MCF 10A (cell line): ENCODE results near the gene CEMP1. TPM values are rescaled to one million over a fixed set of nuclear protein-coding genes. Genes with fewer than 3 reads are reported as not detected.

Source experiments
- BruUV-seq: library from RNA; stranded (reverse); fragments of 400-500 nt; replicated peaks from 2 replicates; lab custom pipeline; 2021; lab: Mats Ljungman, UMichigan
- CTCF ChIA-PET: fragments of 300-600 bp; sonication (Branson Sonifier 250); formaldehyde crosslinking; extraction: SDS; loops from one replicate; lab custom pipeline; 2021; ENCODE audit warnings: antibody characterized with exemption, inconsistent platforms; lab: Yijun Ruan, JAX
- POLR2A ChIA-PET: fragments of 300-600, 350-650 bp; sonication (Branson Sonifier 250); formaldehyde crosslinking; extraction: SDS; loops from one replicate; lab custom pipeline; 2020; ENCODE audit warnings: antibody characterized with exemption, inconsistent platforms; lab: Yijun Ruan, JAX
- DNase-seq: peaks from one replicate; pipeline ENCODE4 v3.0.0-alpha.2; 2018; ENCODE audit not compliant: unreplicated experiment
- H3K27ac Mint-ChIP-seq: one replicate; pipeline ENCODE4 v1.8.0; 2022; ENCODE audit warnings: mild to moderate bottlenecking, low read depth, mixed read lengths; ENCODE audit not compliant: unreplicated experiment
- H3K27me3 Mint-ChIP-seq: one replicate; pipeline ENCODE4 v1.8.0; 2022; ENCODE audit warnings: mixed read lengths; ENCODE audit not compliant: insufficient read depth, unreplicated experiment
- H3K36me3 Mint-ChIP-seq: one replicate; pipeline ENCODE4 v1.8.0; 2022; ENCODE audit warnings: mild to moderate bottlenecking, moderate library complexity, mixed read lengths; ENCODE audit not compliant: insufficient read depth, unreplicated experiment
- H3K4me1 Mint-ChIP-seq: one replicate; pipeline ENCODE4 v1.8.0; 2022; ENCODE audit warnings: mixed read lengths; ENCODE audit not compliant: insufficient read depth, unreplicated experiment
- H3K4me3 Mint-ChIP-seq: one replicate; pipeline ENCODE4 v1.8.0; 2022; ENCODE audit warnings: mild to moderate bottlenecking, moderate library complexity, mixed read lengths; ENCODE audit not compliant: unreplicated experiment
- H3K9me3 Mint-ChIP-seq: one replicate; pipeline ENCODE4 v1.8.0; 2022; ENCODE audit warnings: mixed read lengths; ENCODE audit not compliant: unreplicated experiment
- intact Hi-C: fragments of 100-400 bp; cut with micrococcal nuclease; formaldehyde crosslinking; loops from 2 replicates; pipeline ENCODE4 v1.14.1; 2022
- total RNA-seq: library from RNA; stranded (reverse); gene quantifications from 2 replicates; pipeline ENCODE4 v1.2.3, GENCODE V29; 2022
- TF ChIP-seq, protein P1 (sequence below): fragments of 200-600 bp; IDR thresholded peaks from one replicate; pipeline ENCODE4 v1.8.0; 2022; ENCODE audit warnings: antibody characterized with exemption, mild to moderate bottlenecking; ENCODE audit not compliant: unreplicated experiment

The CEMP1 gene
- total RNA-seq, 1 experiment from 2014 or later = not detected

GRCh38 chr16:2497695-2498484 lies 33.3 kb downstream of the CEMP1 start:
- intact Hi-C loops = no loop called here
- Mint-ChIP-seq H3K4me3 (no peak overlapping the region), H3K4me1 (peaks cover 5% of the 10 kb centered on the region), H3K27ac (no peak overlapping the region), H3K36me3 (peaks cover 13% of the 10 kb centered on the region), H3K9me3 (no peaks in the 10 kb centered on the region), H3K27me3 (no peaks in the 10 kb centered on the region)
- no TSS peak for BruUV-seq
- POLR2A ChIA-PET = no interaction called here
- CTCF ChIA-PET = no interaction called here
- TF ChIP-seq, protein P1, sequence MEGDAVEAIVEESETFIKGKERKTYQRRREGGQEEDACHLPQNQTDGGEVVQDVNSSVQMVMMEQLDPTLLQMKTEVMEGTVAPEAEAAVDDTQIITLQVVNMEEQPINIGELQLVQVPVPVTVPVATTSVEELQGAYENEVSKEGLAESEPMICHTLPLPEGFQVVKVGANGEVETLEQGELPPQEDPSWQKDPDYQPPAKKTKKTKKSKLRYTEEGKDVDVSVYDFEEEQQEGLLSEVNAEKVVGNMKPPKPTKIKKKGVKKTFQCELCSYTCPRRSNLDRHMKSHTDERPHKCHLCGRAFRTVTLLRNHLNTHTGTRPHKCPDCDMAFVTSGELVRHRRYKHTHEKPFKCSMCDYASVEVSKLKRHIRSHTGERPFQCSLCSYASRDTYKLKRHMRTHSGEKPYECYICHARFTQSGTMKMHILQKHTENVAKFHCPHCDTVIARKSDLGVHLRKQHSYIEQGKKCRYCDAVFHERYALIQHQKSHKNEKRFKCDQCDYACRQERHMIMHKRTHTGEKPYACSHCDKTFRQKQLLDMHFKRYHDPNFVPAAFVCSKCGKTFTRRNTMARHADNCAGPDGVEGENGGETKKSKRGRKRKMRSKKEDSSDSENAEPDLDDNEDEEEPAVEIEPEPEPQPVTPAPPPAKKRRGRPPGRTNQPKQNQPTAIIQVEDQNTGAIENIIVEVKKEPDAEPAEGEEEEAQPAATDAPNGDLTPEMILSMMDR = no peak
- DNase-seq = no peak

- Mint-ChIP-seq H3K27me3 (no peaks in the 10 kb centered on the region), H3K4me3 (no peak overlapping the region), H3K36me3 (peaks cover 13% of the 10 kb centered on the region), H3K4me1 (peaks cover 5% of the 10 kb centered on the region), H3K9me3 (no peaks in the 10 kb centered on the region), H3K27ac (no peak overlapping the region)
- POLR2A ChIA-PET = interaction anchor here (0.6 kb wide), 1 partner anchor 302 kb away, joined by 3 read pairs; no protein-coding TSS in a partner anchor
- CTCF ChIA-PET = interaction anchor here (0.7 kb wide), 1 partner anchor 70 kb away, joined by 3 read pairs; no protein-coding TSS in a partner anchor
- no TSS peak for BruUV-seq
- TF ChIP-seq, protein P1 = no peak
- intact Hi-C loops = no loop called here
- DNase-seq = no peak
Measured at GRCh38 chr16:2497116-2497630, 34.0 kb downstream of the CEMP1 start.

DNA sequence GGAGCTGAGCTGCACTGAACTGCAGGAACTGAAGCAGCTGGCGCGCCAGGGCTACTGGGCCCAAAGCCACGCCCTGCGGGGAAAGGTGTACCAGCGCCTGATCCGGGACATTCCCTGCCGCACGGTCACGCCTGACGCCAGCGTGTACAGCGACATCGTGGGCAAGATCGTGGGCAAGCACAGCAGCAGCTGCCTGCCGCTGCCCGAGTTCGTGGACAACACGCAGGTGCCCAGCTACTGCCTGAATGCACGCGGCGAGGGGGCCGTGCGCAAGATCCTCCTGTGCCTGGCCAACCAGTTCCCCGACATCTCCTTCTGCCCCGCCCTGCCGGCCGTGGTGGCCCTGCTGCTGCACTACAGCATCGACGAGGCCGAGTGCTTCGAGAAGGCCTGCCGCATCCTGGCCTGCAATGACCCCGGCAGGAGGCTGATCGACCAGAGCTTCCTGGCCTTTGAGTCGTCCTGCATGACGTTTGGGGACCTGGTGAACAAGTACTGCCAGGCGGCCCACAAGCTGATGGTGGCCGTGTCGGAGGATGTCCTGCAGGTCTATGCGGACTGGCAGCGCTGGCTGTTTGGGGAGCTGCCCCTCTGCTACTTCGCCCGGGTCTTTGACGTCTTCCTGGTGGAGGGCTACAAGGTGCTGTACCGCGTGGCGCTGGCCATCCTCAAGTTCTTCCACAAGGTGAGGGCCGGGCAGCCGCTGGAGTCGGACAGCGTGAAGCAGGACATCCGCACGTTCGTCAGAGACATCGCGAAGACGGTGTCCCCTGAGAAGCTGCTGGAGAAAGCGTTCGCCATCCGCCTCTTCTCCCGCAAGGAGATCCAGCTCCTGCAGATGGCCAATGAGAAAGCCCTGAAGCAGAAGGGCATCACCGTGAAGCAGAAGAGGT lies 34.7 kb downstream of the CEMP1 start:
- no peaks in the 10 kb centered on the region for H3K9me3 Mint-ChIP-seq

More for the DNA sequence above, 34.7 kb downstream of the CEMP1 start:
- TF ChIP-seq, protein P1 = no peak
- Mint-ChIP-seq H3K4me1 (peaks cover 5% of the 10 kb centered on the region), H3K27me3 (no peaks in the 10 kb centered on the region), H3K36me3 (peaks cover 13% of the 10 kb centered on the region), H3K4me3 (no peak overlapping the region), H3K27ac (no peak overlapping the region)
- CTCF ChIA-PET = interaction anchor here (0.6 to 0.7 kb wide), 2 partner anchors 66 to 69 kb away, joined by 3 read pairs; no protein-coding TSS in a partner anchor
- POLR2A ChIA-PET = interaction anchor here (0.6 kb wide), 1 partner anchor 302 kb away, joined by 3 read pairs; no protein-coding TSS in a partner anchor
- no TSS peak for BruUV-seq
- intact Hi-C loops = no loop called here
- DNase-seq = no peak
